Kidney glomerular epithelial cell (primary cell): Measurements from ENCODE around the gene PER2.
A peak's percentile ranks its signal among the peaks of the same experiment; 100 is the strongest.

Experiments
- DNase-seq: peaks from one replicate; lab custom pipeline; 2025; lab: John Stamatoyannopoulos, UW

The PER2 gene

GRCh38 chr2:238264072-238264460, 24.3 kb downstream of the PER2 start:
- DNase-seq = no peak

- DNase-seq = peak; percentile 86
Observed at GRCh38 chr2:238263204-238264071, 25.0 kb downstream of the PER2 start.

- DNase-seq = no peak
Observed at GRCh38 chr2:238262496-238263122, 25.8 kb downstream of the PER2 start.

- DNase-seq = no peak
Observed at GRCh38 chr2:238261718-238262375, 26.6 kb downstream of the PER2 start.

- DNase-seq = peak; percentile 79
Observed at GRCh38 chr2:238260883-238261282, 27.5 kb downstream of the PER2 start.

- no peak for DNase-seq
Observed at GRCh38 chr2:238259061-238260020, 29.1 kb downstream of the PER2 start.

- no peak for DNase-seq
Observed at GRCh38 chr2:238257786-238258700, 30.4 kb downstream of the PER2 start.

- peak; percentile 89 for DNase-seq
Observed at GRCh38 chr2:238256594-238257104, 31.8 kb downstream of the PER2 start.

GRCh38 chr2:238256111-238256510, 32.3 kb downstream of the PER2 start:
- no peak for DNase-seq

GRCh38 chr2:238255636-238256035, 32.8 kb downstream of the PER2 start:
- DNase-seq = no peak

GRCh38 chr2:238255151-238255551, 33.3 kb downstream of the PER2 start:
- DNase-seq = no peak

- DNase-seq = no peak
Observed at GRCh38 chr2:238254095-238254723, 34.2 kb downstream of the PER2 start.

GRCh38 chr2:238252766-238253630, 35.4 kb downstream of the PER2 start:
- no peak for DNase-seq

GRCh38 chr2:238251986-238252385, 36.4 kb downstream of the PER2 start:
- DNase-seq = no peak

- no peak for DNase-seq
Observed at GRCh38 chr2:238251331-238251730, 37.1 kb downstream of the PER2 start.

- DNase-seq = no peak
Observed at GRCh38 chr2:238250896-238251295, 37.5 kb downstream of the PER2 start.

- no peak for DNase-seq
Observed at GRCh38 chr2:238247841-238248453, 40.5 kb downstream of the PER2 start.

GRCh38 chr2:238247002-238247822, 41.2 kb downstream of the PER2 start:
- DNase-seq = no peak
